MCF 10A (cell line): ENCODE data around the gene SF3B5. TPM values are rescaled to one million over a fixed set of nuclear protein-coding genes. Genes with fewer than 3 reads are reported as not detected.
"Not testable (repeated sequence)": the region's sequence is repeated elsewhere in the genome, so short reads cannot be mapped to it uniquely, and the experiment has no call there.

ENCODE experiments used
- BruUV-seq: library from RNA; stranded (reverse); fragments of 400-500 nt; replicated peaks from 2 replicates; lab custom pipeline; 2021; lab: Mats Ljungman, UMichigan
- CTCF ChIA-PET: fragments of 300-600 bp; sonication (Branson Sonifier 250); formaldehyde crosslinking; extraction: SDS; loops from one replicate; lab custom pipeline; 2021; ENCODE audit warnings: antibody characterized with exemption, inconsistent platforms; lab: Yijun Ruan, JAX
- POLR2A ChIA-PET: fragments of 300-600, 350-650 bp; sonication (Branson Sonifier 250); formaldehyde crosslinking; extraction: SDS; loops from one replicate; lab custom pipeline; 2020; ENCODE audit warnings: antibody characterized with exemption, inconsistent platforms; lab: Yijun Ruan, JAX
- DNase-seq: peaks from one replicate; pipeline ENCODE4 v3.0.0-alpha.2; 2018; ENCODE audit not compliant: unreplicated experiment
- H3K27ac Mint-ChIP-seq: one replicate; pipeline ENCODE4 v1.8.0; 2022; ENCODE audit warnings: mild to moderate bottlenecking, low read depth, mixed read lengths; ENCODE audit not compliant: unreplicated experiment
- H3K27me3 Mint-ChIP-seq: one replicate; pipeline ENCODE4 v1.8.0; 2022; ENCODE audit warnings: mixed read lengths; ENCODE audit not compliant: insufficient read depth, unreplicated experiment
- H3K36me3 Mint-ChIP-seq: one replicate; pipeline ENCODE4 v1.8.0; 2022; ENCODE audit warnings: mild to moderate bottlenecking, moderate library complexity, mixed read lengths; ENCODE audit not compliant: insufficient read depth, unreplicated experiment
- H3K4me1 Mint-ChIP-seq: one replicate; pipeline ENCODE4 v1.8.0; 2022; ENCODE audit warnings: mixed read lengths; ENCODE audit not compliant: insufficient read depth, unreplicated experiment
- H3K4me3 Mint-ChIP-seq: one replicate; pipeline ENCODE4 v1.8.0; 2022; ENCODE audit warnings: mild to moderate bottlenecking, moderate library complexity, mixed read lengths; ENCODE audit not compliant: unreplicated experiment
- H3K9me3 Mint-ChIP-seq: one replicate; pipeline ENCODE4 v1.8.0; 2022; ENCODE audit warnings: mixed read lengths; ENCODE audit not compliant: unreplicated experiment
- CTCF ChIP-seq: fragments of 200-600 bp; IDR thresholded peaks from one replicate; pipeline ENCODE4 v1.8.0; 2022; ENCODE audit warnings: antibody characterized with exemption, mild to moderate bottlenecking; ENCODE audit not compliant: unreplicated experiment
- intact Hi-C: fragments of 100-400 bp; cut with micrococcal nuclease; formaldehyde crosslinking; loops from 2 replicates; pipeline ENCODE4 v1.14.1; 2022
- total RNA-seq: library from RNA; stranded (reverse); gene quantifications from 2 replicates; pipeline ENCODE4 v1.2.3, GENCODE V29; 2022

SF3B5 gene
- total RNA-seq, 1 experiment from 2014 or later: 211 TPM

GRCh38 chr6:144138542-144138941 lies 43.2 kb upstream of the SF3B5 start:
- intact Hi-C loops: no loop called here
- Mint-ChIP-seq H3K4me1 (no peaks in the 10 kb centered on the region), H3K9me3 (peaks cover 3% of the 10 kb centered on the region), H3K27me3 (no peaks in the 10 kb centered on the region), H3K4me3 (no peak overlapping the region), H3K36me3 (no peaks in the 10 kb centered on the region), H3K27ac (no peak overlapping the region)
- POLR2A ChIA-PET: interaction anchor here (0.7 kb wide), 1 partner anchor 192 kb away, joined by 3 read pairs; no protein-coding TSS in a partner anchor
- TF ChIP-seq CTCF: no peak
- CTCF ChIA-PET: interaction anchor here (0.7 to 0.8 kb wide), 2 partner anchors 80 to 328 kb away, joined by 3 read pairs; no protein-coding TSS in a partner anchor
- no peak for DNase-seq
- BruUV-seq: no TSS peak

- Mint-ChIP-seq H3K36me3 (no peaks in the 10 kb centered on the region), H3K27me3 (no peaks in the 10 kb centered on the region), H3K27ac (no peak overlapping the region), H3K4me1 (peaks cover 18% of the 10 kb centered on the region), H3K4me3 (no peak overlapping the region), H3K9me3 (peaks cover 8% of the 10 kb centered on the region)
- POLR2A ChIA-PET: interaction anchor here (1.1 kb wide), 1 partner anchor 9 kb away, joined by 3 read pairs; no protein-coding TSS in a partner anchor
- BruUV-seq: no TSS peak
- intact Hi-C loops: no loop called here
- no peak for TF ChIP-seq CTCF
- CTCF ChIA-PET: no interaction called here
- peak; percentile 9 for DNase-seq
Observed at GRCh38 chr6:144134737-144135136, 39.4 kb upstream of the SF3B5 start.

GRCh38 chr6:144134176-144134575 lies 38.8 kb upstream of the SF3B5 start:
- H3K4me3 Mint-ChIP-seq: no peak overlapping the region
- no peak for DNase-seq
- no peak overlapping the region for H3K27ac Mint-ChIP-seq
- peaks cover 8% of the 10 kb centered on the region for H3K9me3 Mint-ChIP-seq
- no peak for TF ChIP-seq CTCF
- H3K36me3 Mint-ChIP-seq: no peaks in the 10 kb centered on the region
- CTCF ChIA-PET: no interaction called here
- POLR2A ChIA-PET: no interaction called here
- H3K4me1 Mint-ChIP-seq: peaks cover 18% of the 10 kb centered on the region
- BruUV-seq: no TSS peak
- intact Hi-C loops: no loop called here
- no peaks in the 10 kb centered on the region for H3K27me3 Mint-ChIP-seq

- TF ChIP-seq CTCF: no peak
- peaks cover 18% of the 10 kb centered on the region for H3K4me1 Mint-ChIP-seq
- ChIA-PET POLR2A (interaction anchor here (0.6 kb wide), 1 partner anchor 1772 kb away, joined by 3 read pairs; no protein-coding TSS in a partner anchor), CTCF (no interaction called here)
- intact Hi-C loops: no loop called here
- no TSS peak for BruUV-seq
- no peak overlapping the region for H3K4me3 Mint-ChIP-seq
- H3K36me3 Mint-ChIP-seq: no peaks in the 10 kb centered on the region
- H3K9me3 Mint-ChIP-seq: peaks cover 8% of the 10 kb centered on the region
- H3K27me3 Mint-ChIP-seq: no peaks in the 10 kb centered on the region
- H3K27ac Mint-ChIP-seq: no peak overlapping the region
- DNase-seq: no peak
Observed at GRCh38 chr6:144133225-144133821, 38.0 kb upstream of the SF3B5 start.

- intact Hi-C loops: not testable (repeated sequence)
- CTCF ChIA-PET: interaction anchor here (0.6 kb wide), 1 partner anchor 59 kb away, joined by 4 read pairs; no protein-coding TSS in a partner anchor
Observed at GRCh38 chr6:144132167-144132690, 36.9 kb upstream of the SF3B5 start.

More at GRCh38 chr6:144132167-144132690, 36.9 kb upstream of the SF3B5 start:
- not testable (repeated sequence) for H3K27me3 Mint-ChIP-seq, DNase-seq, H3K36me3 Mint-ChIP-seq, H3K27ac Mint-ChIP-seq, H3K9me3 Mint-ChIP-seq, BruUV-seq, H3K4me3 Mint-ChIP-seq
- H3K4me1 Mint-ChIP-seq: peaks cover 18% of the 10 kb centered on the region
- POLR2A ChIA-PET: interaction anchor here (0.9 kb wide), 1 partner anchor 19 kb away, joined by 3 read pairs; no protein-coding TSS in a partner anchor
